HCT116 (cell line): ENCODE results near the gene UNC79. TPM values are rescaled to one million over a fixed set of nuclear protein-coding genes. Genes with fewer than 3 reads are reported as not detected.

Source experiments
- ATAC-seq: fragments of 200-7000 bp; cut with Tn5 transposase; 2 replicates; pipeline ENCODE4 v1.9.1; 2020; ENCODE audit warnings: mild to moderate bottlenecking, moderate library complexity
- BruUV-seq: library from RNA; stranded (reverse); fragments of 400-500 nt; replicated peaks from 2 replicates; lab custom pipeline; 2021; lab: Mats Ljungman, UMichigan
- CTCF ChIA-PET: fragments of 300-600 bp; sonication (Branson Sonifier 250); formaldehyde crosslinking; loops from one replicate; lab custom pipeline; 2021; ENCODE audit warnings: antibody characterized with exemption; lab: Charles Lee
- POLR2A ChIA-PET: fragments of 300-600, 350-600 bp; sonication (Branson Sonifier 250); formaldehyde crosslinking; loops from one replicate; lab custom pipeline; 2021; ENCODE audit warnings: antibody characterized with exemption; lab: Charles Lee
- RAD21 ChIA-PET, 2 experiments: fragments of 300-600 bp; sonication (Branson Sonifier 250); formaldehyde crosslinking; loops; one replicate each; lab custom pipeline; 2023; ENCODE audit warnings: low total read pairs in 2 of 2; ENCODE audit not compliant: uncharacterized antibody in 2 of 2, unreplicated experiment in 2 of 2, low non-redundant PET in 1 of 2; lab: Charles Lee
- DNase-seq: peaks from one replicate; pipeline ENCODE4 v3.0.0-alpha.2; 2010; ENCODE audit warnings: low read depth, low spot score
- H2AFZ ChIP-seq: fragments of 200-600 bp; shearing (Covaris generic), sonication (generic); 2 replicates; pipeline ENCODE4 v1.6.1; 2017; ENCODE audit warnings: low read depth, mixed run types, mixed read lengths, antibody characterized with exemption, low read length; ENCODE audit not compliant: poor library complexity, severe bottlenecking
- H3K27ac ChIP-seq: 2 replicates; pipeline ENCODE4 v1.5.1; 2012; ENCODE audit warnings: low read depth, low read length
- H3K27me3 ChIP-seq: fragments of 200-600 bp; sonication (generic); 2 replicates; pipeline ENCODE4 v1.6.1; 2016; ENCODE audit warnings: mixed run types, low read length, mixed read lengths; ENCODE audit not compliant: insufficient read depth
- H3K36me3 ChIP-seq, 2 experiments: fragments of 200-500 bp in 1 of 2; fragments of 200-600 bp in 1 of 2; sonication (Bioruptor generic) in 1 of 2; sonication (generic) in 1 of 2; 2 replicates each; pipeline versions ENCODE4 v1.5.1 to v1.6.1; 2014 to 2016; ENCODE audit warnings: low read length in 2 of 2, inconsistent platforms in 1 of 2, mixed read lengths in 1 of 2, mixed run types in 1 of 2; ENCODE audit not compliant: insufficient read depth in 2 of 2, control insufficient read depth in 1 of 2
- H3K4me1 ChIP-seq, 2 experiments: fragments of 200-600 bp in 1 of 2; sonication (generic) in 1 of 2; 2 replicates each; pipeline versions ENCODE4 v1.5.1 to v1.6.1; 2012 to 2017; ENCODE audit warnings: low read length in 2 of 2, inconsistent platforms in 1 of 2, mild to moderate bottlenecking in 1 of 2, mixed read lengths in 1 of 2, mixed run types in 1 of 2, moderate library complexity in 1 of 2; ENCODE audit not compliant: insufficient read depth in 2 of 2, control insufficient read depth in 1 of 2
- H3K4me2 ChIP-seq: fragments of 200-600 bp; sonication (generic); 2 replicates; pipeline ENCODE4 v1.6.1; 2017; ENCODE audit warnings: mixed run types, low read length, mixed read lengths
- H3K4me3 ChIP-seq, 2 experiments: fragments of 200-600 bp in 1 of 2; sonication (generic) in 1 of 2; replicated peaks in 1 of 2; 2 replicates each; pipeline ENCODE4 v1.5.1; 2011 to 2016; ENCODE audit warnings: low read length in 2 of 2, control low read depth in 1 of 2, low read depth in 1 of 2, mild to moderate bottlenecking in 1 of 2, mixed read lengths in 1 of 2, mixed run types in 1 of 2
- H3K79me2 ChIP-seq: fragments of 200-600 bp; sonication (generic); 2 replicates; pipeline ENCODE4 v1.6.1; 2017; ENCODE audit warnings: mild to moderate bottlenecking, mixed run types, low read length, moderate library complexity, mixed read lengths; ENCODE audit not compliant: insufficient read depth
- H3K9ac ChIP-seq: fragments of 200-600 bp; sonication (generic); 2 replicates; pipeline ENCODE4 v1.6.1; 2016; ENCODE audit warnings: low read length, mixed read lengths
- H3K9me2 ChIP-seq: fragments of 200-600 bp; sonication (generic), shearing (Covaris generic); 2 replicates; pipeline ENCODE4 v1.6.1; 2017; ENCODE audit warnings: mixed run types, mild to moderate bottlenecking, moderate library complexity; ENCODE audit not compliant: insufficient read depth
- H3K9me3 ChIP-seq, 2 experiments: fragments of 200-500 bp in 1 of 2; fragments of 200-600 bp in 1 of 2; sonication (Bioruptor generic) in 1 of 2; sonication (generic) in 1 of 2; 2 replicates each; pipeline ENCODE4 v1.6.1; 2014 to 2017; ENCODE audit warnings: low read length in 2 of 2, mixed read lengths in 2 of 2, inconsistent platforms in 1 of 2, low read depth in 1 of 2, mild to moderate bottlenecking in 1 of 2, mixed run types in 1 of 2, moderate library complexity in 1 of 2; ENCODE audit not compliant: control insufficient read depth in 1 of 2, insufficient read depth in 1 of 2
- H4K20me1 ChIP-seq: fragments of 200-600 bp; sonication (generic), shearing (Covaris generic); 2 replicates; pipeline ENCODE4 v1.6.1; 2017; ENCODE audit warnings: mixed run types, mild to moderate bottlenecking, moderate library complexity; ENCODE audit not compliant: insufficient read depth
- CBX3 ChIP-seq: IDR thresholded peaks from 2 replicates; pipeline ENCODE4 v1.6.1; 2012; ENCODE audit warnings: low read depth
- CEBPB ChIP-seq: IDR thresholded peaks from 2 replicates; pipeline ENCODE4 v1.6.1; 2012; ENCODE audit warnings: low read depth
- EGR1 ChIP-seq: IDR thresholded peaks from 2 replicates; pipeline ENCODE4 v1.6.1; 2012; ENCODE audit warnings: low read depth
- ELF1 ChIP-seq: IDR thresholded peaks from 2 replicates; pipeline ENCODE4 v1.6.1; 2012; ENCODE audit warnings: low read depth, borderline replicate concordance
- EZH2 ChIP-seq: fragments of 200-600 bp; sonication (generic); IDR thresholded peaks from 2 replicates; pipeline ENCODE4 v1.6.1; 2017; ENCODE audit warnings: antibody characterized with exemption, mixed run types
- FOSL1 ChIP-seq: IDR thresholded peaks from 2 replicates; pipeline ENCODE4 v1.6.1; 2012; ENCODE audit warnings: low read depth
- JUND ChIP-seq: IDR thresholded peaks from 2 replicates; pipeline ENCODE4 v1.6.1; 2012
- MAX ChIP-seq: IDR thresholded peaks from 2 replicates; pipeline ENCODE4 v1.6.1; 2012
- POLR2A ChIP-seq: IDR thresholded peaks from 2 replicates; pipeline ENCODE4 v1.7.0; 2011; ENCODE audit warnings: borderline replicate concordance; ENCODE audit not compliant: insufficient read depth, insufficient read length; ENCODE audit errors: extremely low read depth
- POLR2AphosphoS5 ChIP-seq: IDR thresholded peaks from 2 replicates; pipeline ENCODE4 v1.6.1; 2011; ENCODE audit warnings: mild to moderate bottlenecking, low read depth, low read length, moderate library complexity
- RAD21 ChIP-seq: IDR thresholded peaks from 2 replicates; pipeline ENCODE4 v1.6.1; 2012; ENCODE audit warnings: low read depth, mild to moderate bottlenecking
- REST ChIP-seq: IDR thresholded peaks from 2 replicates; pipeline ENCODE4 v1.6.1; 2012; ENCODE audit warnings: low read depth
- SIN3A ChIP-seq: IDR thresholded peaks from 2 replicates; pipeline ENCODE4 v1.6.1; 2012; ENCODE audit warnings: low read depth
- SRF ChIP-seq: IDR thresholded peaks from 2 replicates; pipeline ENCODE4 v1.6.1; 2012; ENCODE audit warnings: low read depth
- TCF7L2 ChIP-seq: IDR thresholded peaks from 2 replicates; pipeline ENCODE4 v1.7.0; 2011; ENCODE audit warnings: borderline replicate concordance, inconsistent platforms; ENCODE audit not compliant: insufficient read depth, insufficient read length; ENCODE audit errors: extremely low read depth
- YY1 ChIP-seq: IDR thresholded peaks from 2 replicates; pipeline ENCODE4 v1.6.1; 2011; ENCODE audit warnings: low read length, low read depth, moderate library complexity, mild to moderate bottlenecking; ENCODE audit not compliant: insufficient replicate concordance; ENCODE audit errors: extremely low read depth
- ZBTB33 ChIP-seq: IDR thresholded peaks from 2 replicates; pipeline ENCODE4 v1.6.1; 2011; ENCODE audit warnings: mild to moderate bottlenecking, low read length, moderate library complexity; ENCODE audit not compliant: insufficient replicate concordance; ENCODE audit errors: extremely low read depth
- ZFX ChIP-seq: fragments of 450-650 bp; IDR thresholded peaks from 2 replicates; pipeline ENCODE4 v1.6.1; 2017
- ZNF274 ChIP-seq: fragments of 200-500 bp; sonication (Bioruptor generic); IDR thresholded peaks from 2 replicates; pipeline ENCODE4 v1.6.1; 2014; ENCODE audit warnings: mild to moderate bottlenecking, low read depth, low read length, inconsistent platforms
- intact Hi-C: fragments of 100-400 bp; cut with micrococcal nuclease; formaldehyde crosslinking; loops from 2 replicates; pipeline ENCODE4 v1.10.0; 2022
- total RNA-seq: library from RNA; stranded (reverse); gene quantifications from one replicate; pipeline ENCODE4 v1.2.1, GENCODE V29; 2021; ENCODE audit not compliant: unreplicated experiment
- TF ChIP-seq, protein P1 (sequence below): IDR thresholded peaks from 2 replicates; pipeline ENCODE4 v1.6.1; 2012

Gene UNC79
- total RNA-seq, 1 experiment from 2014 or later: 0.10 TPM

DNA sequence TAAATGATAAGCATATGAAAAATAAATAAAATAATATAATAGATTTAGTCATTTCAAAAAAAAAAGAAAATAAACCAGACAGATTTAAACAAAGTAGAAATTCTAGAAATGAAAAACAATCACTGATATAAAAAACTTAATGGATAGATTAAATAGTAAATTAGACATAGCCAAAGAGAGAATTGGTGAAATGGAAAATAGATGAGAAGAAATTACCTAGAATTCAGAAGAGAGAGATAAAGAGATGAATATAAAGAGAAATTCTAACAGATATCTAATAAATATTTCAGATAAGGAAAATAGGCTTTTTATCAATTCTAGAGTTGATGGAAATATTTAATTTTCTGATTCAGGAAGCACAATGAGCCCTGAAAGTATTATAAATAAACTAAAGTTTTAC lies 234.4 kb downstream of the UNC79 start:
- Histone ChIP-seq H4K20me1 (no peaks in the 10 kb centered on the region), H3K4me1 (no peaks in the 10 kb centered on the region), H3K27me3 (peaks cover 15% of the 10 kb centered on the region), H3K4me3 (no peak overlapping the region), H3K9ac (no peak overlapping the region), H3K36me3 (no peaks in the 10 kb centered on the region), H3K27ac (no peak overlapping the region), H3K9me3 (peaks cover 0 to 12% of the 10 kb centered on the region in 2 experiments; a peak in 2 of 4 replicates), H3K4me2 (no peak overlapping the region), H2AFZ (no peak overlapping the region), H3K79me2 (no peaks in the 10 kb centered on the region), H3K9me2 (no peaks in the 10 kb centered on the region)
- intact Hi-C loops: no loop called here
- ChIA-PET RAD21 (no interaction called here), POLR2A (no interaction called here), CTCF (no interaction called here)
- BruUV-seq: no TSS peak
- no peak for ATAC-seq
- TF ChIP-seq ELF1 (no peak), MAX (no peak), SIN3A (no peak), YY1 (no peak), ZFX (no peak), SRF (no peak), ZBTB33 (no peak), JUND (no peak), CEBPB (no peak), CBX3 (no peak), EZH2 (no peak), EGR1 (no peak), POLR2AphosphoS5 (no peak), ZNF274 (no peak), FOSL1 (no peak), RAD21 (no peak), REST (no peak), TCF7L2 (no peak), POLR2A (no peak)
- TF ChIP-seq, protein P1, sequence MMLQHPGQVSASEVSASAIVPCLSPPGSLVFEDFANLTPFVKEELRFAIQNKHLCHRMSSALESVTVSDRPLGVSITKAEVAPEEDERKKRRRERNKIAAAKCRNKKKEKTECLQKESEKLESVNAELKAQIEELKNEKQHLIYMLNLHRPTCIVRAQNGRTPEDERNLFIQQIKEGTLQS: no peak
- TF ChIP-seq, all 23 proteins: peak for 0
- no peak for DNase-seq
